Renal pelvis (tissue), 3 donors: ENCODE results near the gene CLDN7. TPM values are rescaled to one million over a fixed set of nuclear protein-coding genes. Genes with fewer than 3 reads are reported as not detected.

Source experiments
- polyA plus RNA-seq, 3 donors: library from polyadenylated mRNA; unstranded; fragments of 120-200 nt; gene quantifications; one replicate each; pipeline ENCODE4 v1.2.1, GENCODE V29; 2013; ENCODE audit not compliant: insufficient read length in 3 of 3

CLDN7 gene
- polyA plus RNA-seq, 3 donors: 45.0 to 67.5 (median 58.4) TPM

Other genes with a start within 250 kb of the CLDN7 start
- 100 to 1,000 TPM; 181 to 197 (median 187) TPM for gene RNASEK, start 249.9 kb downstream of the CLDN7 start, polyA plus RNA-seq
- gene BCL6B, start 239.4 kb downstream of the CLDN7 start, polyA plus RNA-seq: 10 to 100 TPM; 24.7 to 30.0 (median 25.5) TPM
- gene SLC16A13, start 226.5 kb downstream of the CLDN7 start, polyA plus RNA-seq: 1 to 10 TPM; 4.5 to 5.1 (median 4.8) TPM
- gene SLC16A11, start 218.4 kb downstream of the CLDN7 start, polyA plus RNA-seq: under 1 TPM; 0.51 to 0.75 (median 0.67) TPM
- 1 to 10 TPM in 2 of 3 donors, under 1 TPM in 1; 0.86 to 1.3 (median 1.1) TPM for gene CLEC10A, start 182.2 kb downstream of the CLDN7 start, polyA plus RNA-seq
- 1 to 10 TPM in 2 of 3 donors, under 1 TPM in 1; 0.92 to 2.5 (median 1.3) TPM for gene ASGR2, start 147.7 kb downstream of the CLDN7 start, polyA plus RNA-seq
- 10 to 100 TPM in 1 of 3 donors, 1 to 10 TPM in 2; 8.1 to 10.6 (median 8.6) TPM for gene ASGR1, start 83.1 kb downstream of the CLDN7 start, polyA plus RNA-seq
- 10 to 100 TPM; 32.1 to 39.7 (median 35.3) TPM for gene DLG4, start 42.6 kb downstream of the CLDN7 start, polyA plus RNA-seq
- gene ACADVL, start 42.5 kb downstream of the CLDN7 start, polyA plus RNA-seq: 100 to 1,000 TPM; 488 to 565 (median 530) TPM
- 10 to 100 TPM; 62.4 to 66.1 (median 64.6) TPM for gene DVL2, start 28.0 kb downstream of the CLDN7 start, polyA plus RNA-seq
- 10 to 100 TPM; 59.0 to 72.3 (median 64.3) TPM for gene PHF23, start 23.0 kb downstream of the CLDN7 start, polyA plus RNA-seq
- gene GABARAP, start 20.0 kb downstream of the CLDN7 start, polyA plus RNA-seq: 100 to 1,000 TPM; 456 to 505 (median 482) TPM
- gene CTDNEP1, start 10.7 kb downstream of the CLDN7 start, polyA plus RNA-seq: 100 to 1,000 TPM; 145 to 149 (median 146) TPM
- gene ELP5, start 10.3 kb downstream of the CLDN7 start, polyA plus RNA-seq: 10 to 100 TPM; 53.8 to 63.4 (median 57.1) TPM
- 1 to 10 TPM; 1.8 to 3.7 (median 2.5) TPM for gene SLC2A4, start 19.2 kb upstream of the CLDN7 start, polyA plus RNA-seq
- gene YBX2, start 32.2 kb upstream of the CLDN7 start, polyA plus RNA-seq: 1 to 10 TPM; 4.0 to 4.7 (median 4.2) TPM
- 100 to 1,000 TPM; 289 to 360 (median 348) TPM for gene EIF5A, start 45.1 kb upstream of the CLDN7 start, polyA plus RNA-seq
- gene GPS2, start 52.9 kb upstream of the CLDN7 start, polyA plus RNA-seq: 100 to 1,000 TPM in 1 of 3 donors, 10 to 100 TPM in 2; 96.6 to 102 (median 97.8) TPM
- gene NEURL4, start 66.9 kb upstream of the CLDN7 start, polyA plus RNA-seq: 10 to 100 TPM; 32.4 to 37.7 (median 35.8) TPM
- 10 to 100 TPM in 1 of 3 donors, 1 to 10 TPM in 2; 7.0 to 10.2 (median 9.8) TPM for gene ACAP1, start 74.1 kb upstream of the CLDN7 start, polyA plus RNA-seq
- gene KCTD11, start 89.7 kb upstream of the CLDN7 start, polyA plus RNA-seq: 10 to 100 TPM; 11.8 to 14.5 (median 13.1) TPM
- gene TMEM95, start 92.7 kb upstream of the CLDN7 start, polyA plus RNA-seq: not detected
- 1 to 10 TPM; 5.7 to 7.9 (median 6.1) TPM for gene TNK1, start 118.6 kb upstream of the CLDN7 start, polyA plus RNA-seq
- 10 to 100 TPM; 37.4 to 45.5 (median 41.1) TPM for gene PLSCR3, start 132.0 kb upstream of the CLDN7 start, polyA plus RNA-seq
- 100 to 1,000 TPM in 1 of 3 donors, 10 to 100 TPM in 2; 83.2 to 104 (median 93.7) TPM for gene TMEM256, start 141.6 kb upstream of the CLDN7 start, polyA plus RNA-seq
- gene NLGN2, start 145.4 kb upstream of the CLDN7 start, polyA plus RNA-seq: 10 to 100 TPM; 27.6 to 31.3 (median 29.4) TPM
- not detected for gene SPEM1, start 157.8 kb upstream of the CLDN7 start, polyA plus RNA-seq
- gene SPEM2, start 163.1 kb upstream of the CLDN7 start, polyA plus RNA-seq: not detected
- not detected for gene SPEM3, start 166.4 kb upstream of the CLDN7 start, polyA plus RNA-seq
- 1 to 10 TPM; 4.4 to 5.5 (median 5.1) TPM for gene TMEM102, start 173.0 kb upstream of the CLDN7 start, polyA plus RNA-seq
- gene FGF11, start 177.0 kb upstream of the CLDN7 start, polyA plus RNA-seq: 1 to 10 TPM; 5.9 to 6.7 (median 6.0) TPM
- 10 to 100 TPM in 2 of 3 donors, 1 to 10 TPM in 1; 9.0 to 12.1 (median 10.7) TPM for gene CHRNB1, start 182.6 kb upstream of the CLDN7 start, polyA plus RNA-seq
- 10 to 100 TPM; 40.8 to 49.5 (median 47.1) TPM for gene ZBTB4, start 217.2 kb upstream of the CLDN7 start, polyA plus RNA-seq
- gene SLC35G6, start 219.0 kb upstream of the CLDN7 start, polyA plus RNA-seq: under 1 TPM; 0.20 to 0.67 (median 0.52) TPM
- 100 to 1,000 TPM; 142 to 149 (median 143) TPM for gene POLR2A, start 221.9 kb upstream of the CLDN7 start, polyA plus RNA-seq